A549 (cell line): ENCODE data around the gene TBL1XR1.

Experiments
- POLR2A ChIP-seq: IDR thresholded peaks from 2 replicates; pipeline ENCODE4 v1.6.1; 2012; ENCODE audit warnings: mild to moderate bottlenecking, low read length
- ZFP36 ChIP-seq: fragments of 450-650 bp; IDR thresholded peaks from 2 replicates; pipeline ENCODE4 v1.6.1; 2014; ENCODE audit warnings: borderline replicate concordance; ENCODE audit not compliant: partially characterized antibody

DNA sequence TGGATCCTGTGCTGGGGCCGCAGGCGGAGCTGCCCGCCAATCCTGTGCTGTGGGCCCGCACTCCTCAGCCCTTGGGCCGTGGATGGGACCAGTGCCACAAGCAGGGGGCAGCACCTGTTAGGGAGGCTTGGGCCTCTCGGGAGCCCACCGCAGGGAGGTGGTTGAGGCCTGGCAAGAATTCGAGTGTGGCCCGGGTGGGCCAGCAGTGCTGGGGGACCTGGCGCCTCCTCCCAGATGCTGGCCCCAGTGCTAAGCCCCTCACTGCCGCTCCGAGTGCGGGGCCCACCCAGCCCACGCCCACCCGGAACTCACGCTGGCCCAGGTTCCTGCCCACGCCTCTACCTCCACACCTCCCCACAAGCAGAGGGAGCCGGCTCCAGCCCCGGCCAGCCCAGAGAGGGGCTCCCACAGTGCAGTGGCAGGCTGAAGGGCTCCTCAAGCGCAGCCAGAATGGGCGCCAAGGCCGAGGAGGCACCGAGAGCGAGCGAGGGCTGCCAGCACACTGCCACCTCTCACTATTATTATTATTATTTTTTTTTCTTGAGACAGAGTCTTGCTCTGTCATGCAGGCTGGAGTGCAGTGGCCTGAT is 31.4 kb upstream of the TBL1XR1 start:
- no peak for TF ChIP-seq POLR2A
- TF ChIP-seq ZFP36: no peak
